Measurements from ENCODE around the gene LARGE2.
"Not testable (repeated sequence)": the region's sequence is repeated elsewhere in the genome, so short reads cannot be mapped to it uniquely, and the experiment has no call there.

The LARGE2 gene

DNA sequence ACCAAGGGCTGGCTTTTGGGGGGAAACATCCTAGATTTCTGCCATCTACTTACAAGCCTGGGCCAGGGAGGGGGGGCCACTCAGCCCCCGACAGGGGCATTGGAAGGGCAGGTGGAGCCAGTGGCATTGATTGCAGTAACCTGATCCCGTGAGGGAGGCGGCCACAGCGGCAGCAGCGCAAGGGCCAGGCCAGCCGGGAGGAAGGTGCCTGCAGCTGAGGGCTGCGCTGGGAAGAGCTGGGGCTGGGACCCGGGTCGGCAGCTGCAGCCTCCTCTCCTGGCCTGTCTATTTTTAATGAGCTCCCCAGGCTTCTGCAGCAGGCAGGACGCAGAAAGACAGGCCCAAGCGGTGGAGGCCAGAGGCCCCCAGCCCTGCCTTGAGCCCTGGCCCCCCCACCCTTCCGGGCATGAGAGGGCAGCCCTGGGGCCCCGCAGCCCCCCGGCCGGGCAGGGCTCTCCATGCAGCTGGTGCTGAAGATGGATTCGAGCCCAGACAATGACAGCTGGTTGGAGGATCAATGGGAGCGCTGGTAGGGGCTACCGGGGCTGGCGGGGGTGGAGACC lies 26.0 kb upstream of the LARGE2 start:
- DNase-seq = no peak

DNA sequence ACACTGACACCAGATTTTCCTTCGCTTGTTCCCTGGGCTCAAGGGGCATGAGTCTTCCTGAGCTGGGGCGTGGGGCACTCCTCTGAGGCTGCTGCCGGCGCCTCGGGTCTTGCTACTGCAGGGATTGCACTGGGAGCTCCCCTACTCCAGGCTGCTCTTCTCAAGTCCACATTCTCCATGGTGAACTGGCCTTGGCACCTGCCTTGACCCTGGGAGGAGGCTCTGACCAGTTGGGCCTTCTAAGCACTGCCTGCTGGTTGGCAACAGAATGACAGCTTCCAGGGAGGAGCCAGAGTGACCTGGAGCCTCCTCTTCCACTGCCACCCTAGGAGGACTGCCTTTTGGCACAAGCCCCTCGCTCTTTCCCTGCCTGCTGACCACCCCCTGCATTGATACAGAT lies 24.9 kb upstream of the LARGE2 start:
- DNase-seq = no peak

DNA sequence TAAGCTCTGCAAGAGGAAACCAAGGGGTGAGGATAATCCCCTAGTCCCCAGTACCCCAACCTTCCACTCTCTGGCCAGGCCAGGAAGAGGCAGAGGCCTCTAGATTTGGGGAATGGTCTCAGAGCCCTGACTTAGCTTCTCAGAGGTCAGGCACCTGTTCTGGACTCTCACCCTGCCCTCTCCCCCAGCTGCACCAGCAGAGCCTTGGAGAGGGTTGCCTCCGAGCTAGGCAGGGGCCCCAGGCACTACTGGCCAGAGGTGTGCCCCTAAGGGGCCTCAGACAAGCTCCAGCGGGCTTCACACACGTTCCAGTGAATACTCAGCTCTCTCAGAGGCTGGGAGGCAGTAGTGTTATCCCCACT lies 23.4 kb upstream of the LARGE2 start:
- DNase-seq = no peak

DNA sequence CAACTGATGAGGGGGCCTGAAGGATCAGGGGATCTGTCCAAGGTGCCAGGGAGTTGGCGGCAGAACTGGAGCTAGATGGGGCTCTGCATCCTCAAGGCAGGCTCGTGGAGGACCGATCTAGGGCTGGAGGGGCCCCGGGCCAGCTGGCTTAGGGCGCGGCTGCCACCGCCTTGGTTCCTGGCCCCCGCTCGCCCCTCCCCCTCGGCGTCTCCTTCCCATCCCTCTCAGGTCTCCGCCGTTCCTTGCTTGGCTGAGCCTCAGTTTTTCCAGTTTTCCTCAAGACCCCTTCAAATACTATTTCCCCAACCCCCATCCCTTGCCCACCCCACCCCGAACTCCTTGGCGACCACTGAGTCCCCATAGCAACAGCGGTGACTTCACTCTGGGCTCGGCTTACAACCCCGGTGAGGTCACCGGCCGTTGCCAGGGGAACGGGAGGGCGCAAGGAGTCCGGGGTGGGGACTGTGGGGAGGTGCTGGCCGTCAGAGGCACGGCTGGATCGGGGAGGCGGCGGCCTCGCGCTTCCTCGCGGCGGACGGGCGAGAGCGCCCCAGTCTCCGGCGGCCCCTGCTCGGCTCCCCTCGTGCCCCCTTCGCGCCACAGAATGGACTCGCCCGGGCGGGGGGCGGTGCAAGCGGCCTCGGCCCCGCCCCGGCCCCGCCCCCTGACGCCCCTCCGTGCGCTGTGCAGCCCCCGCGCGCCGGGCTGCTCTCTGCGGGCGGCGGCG lies 22.8 kb upstream of the LARGE2 start:
- peak; percentile 29 for DNase-seq

DNA sequence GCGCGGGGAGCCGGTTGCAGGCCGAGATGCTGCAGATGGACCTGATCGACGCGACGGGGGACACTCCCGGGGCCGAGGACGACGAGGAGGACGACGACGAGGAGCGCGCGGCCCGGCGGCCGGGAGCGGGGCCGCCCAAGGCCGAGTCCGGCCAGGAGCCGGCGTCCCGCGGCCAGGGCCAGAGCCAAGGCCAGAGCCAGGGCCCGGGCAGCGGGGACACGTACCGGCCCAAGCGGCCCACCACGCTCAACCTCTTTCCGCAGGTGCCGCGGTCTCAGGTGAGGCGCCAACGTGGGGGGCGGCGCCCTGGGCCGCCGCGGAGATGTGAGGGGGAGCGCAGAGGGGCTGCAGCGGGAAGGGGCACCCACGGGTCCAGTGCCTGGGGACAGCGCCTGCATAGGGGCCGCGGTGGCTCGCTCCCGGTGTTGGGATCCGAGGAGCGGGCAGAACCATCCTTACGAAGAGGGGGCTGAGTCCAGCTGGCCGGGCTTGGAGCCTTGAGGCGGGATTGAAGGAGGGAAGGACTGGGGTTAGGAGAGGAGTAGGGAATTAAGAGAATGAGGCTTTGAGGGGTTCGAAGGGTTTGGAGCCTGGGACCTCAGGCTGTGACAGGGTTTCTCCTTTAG lies 22.2 kb upstream of the LARGE2 start:
- not testable (repeated sequence) for DNase-seq

DNA sequence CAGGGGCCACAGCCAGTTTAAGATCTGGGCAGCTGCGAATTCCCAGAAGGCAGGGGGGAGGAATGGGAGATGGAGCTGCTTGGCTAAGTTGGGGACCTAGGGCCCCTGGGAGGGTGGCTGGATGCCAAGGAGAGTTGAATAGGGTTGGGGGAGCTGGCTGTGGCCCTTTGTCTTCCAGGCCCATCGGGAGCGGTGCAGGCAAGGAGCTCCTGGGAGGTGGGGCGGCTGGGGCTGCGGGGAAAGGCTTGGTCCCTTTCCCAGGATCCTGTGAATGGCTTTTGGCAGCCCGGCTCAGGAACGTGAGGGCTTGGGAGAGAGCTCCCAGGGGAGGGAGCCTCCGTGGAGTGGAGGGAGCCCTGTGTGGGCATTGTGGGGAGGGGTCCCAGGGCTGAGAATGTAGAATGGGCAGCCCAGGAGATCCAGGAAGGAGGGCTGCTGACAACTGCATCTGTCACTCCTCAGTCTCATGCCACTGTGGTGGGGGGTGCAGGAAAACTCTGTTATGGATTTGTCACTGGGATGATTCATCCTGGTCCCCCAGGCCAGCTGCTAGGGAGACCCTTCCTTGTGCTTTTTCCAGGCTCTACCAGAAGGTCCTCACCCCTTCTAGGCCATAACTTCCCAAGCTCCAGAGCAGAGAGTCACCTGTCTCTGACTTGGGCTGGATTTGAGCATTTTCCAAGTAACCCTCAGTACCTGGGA lies 21.4 kb upstream of the LARGE2 start:
- DNase-seq = no peak

DNA sequence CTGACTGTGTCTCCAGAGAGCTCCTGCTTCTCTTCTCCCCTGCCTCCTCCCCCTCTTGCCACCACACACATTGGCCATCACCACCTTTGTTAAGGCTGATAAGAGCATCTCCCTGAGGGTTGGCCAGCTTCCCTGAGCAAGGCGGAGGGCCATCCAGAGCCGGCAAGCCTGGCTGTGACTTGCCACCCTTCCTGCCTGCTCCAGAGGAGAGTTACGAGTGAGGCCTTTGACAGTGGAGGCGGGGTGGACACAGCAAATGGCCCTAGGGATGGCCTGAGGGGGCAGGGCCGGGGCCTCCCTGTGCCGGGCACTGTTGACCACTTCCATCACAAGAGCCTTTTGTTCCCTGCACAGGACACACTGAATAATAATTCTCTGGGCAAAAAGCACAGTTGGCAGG lies 20.8 kb upstream of the LARGE2 start:
- DNase-seq = no peak

DNA sequence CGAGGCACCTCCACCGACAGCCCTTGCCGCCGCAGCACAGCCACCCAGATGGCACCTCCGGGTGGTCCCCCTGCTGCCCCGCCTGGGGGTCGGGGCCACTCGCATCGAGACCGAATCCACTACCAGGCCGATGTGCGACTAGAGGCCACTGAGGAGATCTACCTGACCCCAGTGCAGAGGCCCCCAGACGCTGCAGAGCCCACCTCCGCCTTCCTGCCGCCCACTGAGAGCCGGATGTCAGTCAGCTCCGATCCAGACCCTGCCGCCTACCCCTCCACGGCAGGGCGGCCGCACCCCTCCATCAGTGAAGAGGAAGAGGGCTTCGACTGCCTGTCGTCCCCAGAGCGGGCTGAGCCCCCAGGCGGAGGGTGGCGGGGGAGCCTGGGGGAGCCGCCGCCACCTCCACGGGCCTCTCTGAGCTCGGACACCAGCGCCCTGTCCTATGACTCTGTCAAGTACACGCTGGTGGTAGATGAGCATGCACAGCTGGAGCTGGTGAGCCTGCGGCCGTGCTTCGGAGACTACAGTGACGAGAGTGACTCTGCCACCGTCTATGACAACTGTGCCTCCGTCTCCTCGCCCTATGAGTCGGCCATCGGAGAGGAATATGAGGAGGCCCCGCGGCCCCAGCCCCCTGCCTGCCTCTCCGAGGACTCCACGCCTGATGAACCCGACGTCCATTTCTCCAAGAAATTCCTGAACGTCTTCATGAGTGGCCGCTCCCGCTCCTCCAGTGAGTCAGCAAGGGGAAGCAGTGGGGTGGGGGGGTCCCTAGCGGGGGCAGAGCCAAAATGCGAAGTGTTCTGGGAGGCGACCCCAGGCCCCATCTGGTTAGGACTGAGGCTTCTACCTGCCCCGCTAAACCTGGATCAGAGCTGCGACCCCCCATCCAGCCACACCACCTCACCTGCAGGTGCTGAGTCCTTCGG lies 19.7 kb upstream of the LARGE2 start:
- no peak for DNase-seq

DNA sequence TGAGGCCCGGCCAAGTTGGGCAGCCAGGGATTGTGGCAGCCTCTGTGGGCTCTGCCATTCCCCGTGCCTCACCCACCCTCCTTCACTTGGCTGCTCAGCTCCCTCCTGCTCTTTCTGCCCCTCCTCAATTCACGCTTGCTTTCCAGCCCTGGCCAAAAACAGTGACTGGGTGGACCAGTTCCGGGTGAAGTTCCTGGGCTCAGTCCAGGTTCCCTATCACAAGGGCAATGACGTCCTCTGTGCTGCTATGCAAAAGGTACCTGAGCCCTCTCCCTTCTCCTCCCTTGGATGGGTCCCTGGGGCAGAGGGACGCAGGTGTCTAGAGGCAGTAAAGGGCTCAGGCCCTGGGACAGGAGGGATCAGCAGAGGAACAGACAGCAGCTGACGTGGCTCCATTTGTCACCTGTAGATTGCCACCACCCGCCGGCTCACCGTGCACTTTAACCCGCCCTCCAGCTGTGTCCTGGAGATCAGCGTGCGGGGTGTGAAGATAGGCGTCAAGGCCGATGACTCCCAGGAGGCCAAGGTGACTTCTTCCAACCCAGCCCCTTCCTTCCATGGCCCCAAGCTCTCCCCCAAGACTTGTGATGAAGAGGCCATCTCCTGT lies 18.0 kb upstream of the LARGE2 start:
- DNase-seq = no peak

DNA sequence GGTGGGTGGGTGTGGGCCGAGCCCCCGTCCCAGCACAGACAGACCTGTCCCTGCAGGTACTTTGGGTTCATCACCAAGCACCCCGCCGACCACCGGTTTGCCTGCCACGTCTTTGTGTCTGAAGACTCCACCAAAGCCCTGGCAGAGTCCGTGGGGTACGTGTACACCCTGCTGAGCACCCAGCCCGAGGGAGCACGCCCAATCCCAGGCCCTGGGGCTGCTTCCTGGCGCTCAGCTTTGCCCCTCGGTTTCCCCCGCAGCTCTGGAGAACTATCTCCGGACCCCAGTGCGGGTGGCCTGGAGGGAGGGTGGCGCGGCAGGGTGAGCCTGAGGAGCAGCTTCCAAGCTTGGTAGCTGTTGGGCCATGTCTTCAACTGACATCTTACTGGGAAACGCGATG lies 17.4 kb upstream of the LARGE2 start:
- DNase-seq = no peak

DNA sequence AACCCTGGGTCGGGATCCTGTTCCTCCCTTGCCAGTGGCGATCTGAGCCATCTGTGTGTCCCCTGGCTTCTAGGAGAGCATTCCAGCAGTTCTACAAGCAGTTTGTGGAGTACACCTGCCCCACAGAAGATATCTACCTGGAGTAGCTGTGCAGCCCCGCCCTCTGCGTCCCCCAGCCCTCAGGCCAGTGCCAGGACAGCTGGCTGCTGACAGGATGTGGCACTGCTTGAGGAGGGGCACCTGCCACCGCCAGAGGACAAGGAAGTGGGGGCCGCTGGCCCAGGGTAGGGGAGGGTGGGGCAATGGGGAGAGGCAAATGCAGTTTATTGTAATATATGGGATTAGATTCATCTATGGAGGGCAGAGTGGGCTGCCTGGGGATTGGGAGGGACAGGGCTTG lies 16.9 kb upstream of the LARGE2 start:
- DNase-seq = not testable (repeated sequence)

DNA sequence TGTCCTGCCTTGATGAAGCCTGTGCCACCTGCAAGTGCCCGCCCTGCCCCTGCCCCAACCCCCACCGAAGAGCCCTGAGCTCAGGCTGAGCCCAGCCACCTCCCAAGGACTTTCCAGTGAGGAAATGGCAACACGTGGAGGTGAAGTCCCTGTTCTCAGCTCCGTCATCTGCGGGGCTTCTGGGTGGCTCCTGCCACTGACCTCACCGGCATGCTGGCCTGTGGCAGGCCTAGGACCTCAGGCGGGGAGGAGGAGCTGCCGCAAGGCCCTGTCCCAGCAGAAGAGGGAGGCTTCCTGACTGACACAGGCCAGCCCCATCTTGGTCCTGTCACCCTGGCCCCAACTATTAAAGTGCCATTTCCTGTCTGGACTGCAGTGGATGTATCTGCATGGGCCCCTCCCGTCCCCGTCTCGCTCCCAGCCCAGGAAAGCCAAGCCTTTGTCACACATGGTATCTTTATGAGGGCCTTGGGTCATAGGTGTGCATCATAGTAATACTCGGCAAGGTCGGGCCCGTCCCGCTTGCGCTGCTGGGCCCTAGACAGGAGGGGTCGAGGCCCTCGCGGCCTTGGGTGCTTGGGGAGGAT lies 16.3 kb upstream of the LARGE2 start:
- no peak for DNase-seq

DNA sequence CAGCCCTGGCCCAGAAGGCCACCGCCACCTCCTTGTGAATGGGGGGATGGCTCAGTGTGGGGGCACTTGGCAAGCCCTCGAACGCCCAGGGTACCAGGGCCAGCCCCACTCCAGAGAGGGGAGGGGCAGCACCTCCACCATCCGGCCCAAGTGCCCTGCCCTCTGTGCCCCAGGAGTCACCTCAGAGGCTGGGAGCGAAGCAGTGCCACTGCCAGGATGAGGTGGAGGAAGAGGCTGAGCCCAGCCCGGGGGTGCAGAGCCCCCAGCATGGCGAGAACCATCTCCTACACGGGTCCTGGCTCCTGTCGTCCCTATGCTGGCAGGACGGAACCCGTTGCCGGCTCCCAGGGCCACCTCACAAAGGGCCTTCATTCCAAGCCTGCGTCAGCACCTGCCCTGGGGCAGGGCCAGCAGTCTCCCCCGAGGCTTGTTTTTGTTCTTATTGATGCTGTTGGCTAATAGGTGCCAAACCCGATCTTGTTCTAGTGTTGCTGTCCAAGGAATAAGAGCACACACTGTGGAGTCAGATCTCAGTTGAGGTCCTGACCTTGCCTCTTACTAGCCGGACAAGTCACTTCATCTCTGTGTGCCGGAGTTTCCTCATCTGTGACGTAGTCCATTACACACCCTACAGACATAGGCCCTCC lies 15.4 kb upstream of the LARGE2 start, which contains the start of gene FREY1:
Gene FREY1, minus strand, starts transcription at position 307 of the 647 bp plus-strand sequence. Its CDS starts 26 bp downstream, at position 281.
- no peak for DNase-seq

DNA sequence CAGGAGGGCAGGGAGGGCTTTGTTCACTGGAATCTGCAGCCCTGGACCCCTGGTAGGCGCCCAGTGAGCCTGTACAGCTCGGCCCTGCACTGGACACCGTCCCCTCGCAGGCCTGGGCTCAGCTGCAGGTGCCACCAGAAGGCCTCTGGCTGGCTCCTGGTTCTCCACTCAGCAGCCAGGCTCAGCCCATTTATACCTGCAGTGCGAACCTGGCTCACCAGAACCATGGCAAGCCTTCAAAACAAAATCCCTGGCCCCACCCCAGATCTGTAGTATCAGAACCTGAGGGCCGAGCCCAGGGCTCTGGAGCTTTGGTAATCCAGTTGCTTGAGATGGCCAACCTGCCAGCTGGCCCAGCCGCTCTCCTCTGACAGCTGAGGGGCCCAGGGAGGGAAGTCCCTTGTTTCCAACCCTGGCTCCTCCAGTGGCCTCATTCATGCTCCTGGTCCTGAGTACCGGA lies 14.5 kb upstream of the LARGE2 start:
- no peak for DNase-seq

DNA sequence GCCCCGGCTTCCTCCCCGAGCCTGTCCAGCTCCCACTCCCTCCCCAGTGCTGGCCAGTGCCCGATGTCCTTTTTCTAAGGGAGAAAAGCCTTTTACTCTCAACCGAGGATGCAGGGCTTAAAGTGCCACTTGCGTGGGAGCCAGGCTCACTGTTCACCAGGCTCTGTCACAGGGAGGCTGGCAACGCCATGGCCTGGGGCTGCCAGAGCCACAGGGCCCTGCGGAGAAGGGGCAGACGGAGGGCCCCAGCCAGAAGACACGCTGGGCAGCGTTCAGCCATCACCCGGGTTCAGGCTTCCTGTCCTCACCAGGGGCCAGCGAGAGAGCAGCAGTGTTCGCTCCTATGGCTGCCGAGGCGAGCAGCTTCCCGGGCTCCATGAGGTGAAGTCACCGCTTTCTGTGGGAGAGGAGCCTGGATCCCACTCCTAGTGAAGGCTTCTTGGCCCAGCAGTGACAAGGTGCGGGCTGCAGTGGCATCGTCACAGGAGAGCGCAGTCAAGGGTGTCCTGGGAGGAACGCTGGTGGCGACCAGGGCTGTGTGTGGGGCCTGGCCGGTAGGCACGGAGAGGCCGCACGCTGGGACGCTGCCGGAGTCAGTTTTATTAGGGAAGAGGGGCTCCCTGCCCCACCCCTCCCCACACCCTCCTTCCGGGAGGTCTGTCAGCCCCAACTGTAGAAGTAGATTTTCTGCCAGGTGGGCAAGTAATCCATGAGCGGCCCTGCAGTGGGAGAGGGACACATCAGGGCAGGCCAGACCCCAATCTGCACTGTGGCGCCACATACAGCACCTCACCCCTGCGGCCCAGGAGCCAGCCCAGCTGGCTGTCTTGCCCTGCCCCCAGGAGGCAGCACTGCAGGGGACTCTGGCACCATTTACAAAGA lies 12.6 kb upstream of the LARGE2 start:
- no peak for DNase-seq

DNA sequence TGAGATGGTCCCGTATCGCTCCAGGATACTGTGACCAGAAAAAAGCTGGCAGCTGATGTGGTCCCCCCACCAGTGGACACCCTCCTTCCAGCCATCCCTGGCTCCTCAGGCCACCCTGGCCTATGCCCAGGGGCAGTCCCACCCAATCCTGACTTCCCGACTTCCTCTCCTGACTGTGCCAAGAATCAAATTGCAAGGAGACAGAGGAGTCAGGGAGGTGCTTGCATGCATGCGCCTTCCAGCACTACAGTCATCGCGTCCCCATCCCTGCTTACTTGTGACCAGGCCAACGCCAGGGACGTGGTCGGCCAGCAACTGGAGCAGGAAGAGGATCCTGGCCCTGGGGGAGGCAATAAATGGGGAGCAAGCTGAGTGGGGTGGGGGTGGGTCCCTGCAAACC lies 11.8 kb upstream of the LARGE2 start:
- DNase-seq = no peak

DNA sequence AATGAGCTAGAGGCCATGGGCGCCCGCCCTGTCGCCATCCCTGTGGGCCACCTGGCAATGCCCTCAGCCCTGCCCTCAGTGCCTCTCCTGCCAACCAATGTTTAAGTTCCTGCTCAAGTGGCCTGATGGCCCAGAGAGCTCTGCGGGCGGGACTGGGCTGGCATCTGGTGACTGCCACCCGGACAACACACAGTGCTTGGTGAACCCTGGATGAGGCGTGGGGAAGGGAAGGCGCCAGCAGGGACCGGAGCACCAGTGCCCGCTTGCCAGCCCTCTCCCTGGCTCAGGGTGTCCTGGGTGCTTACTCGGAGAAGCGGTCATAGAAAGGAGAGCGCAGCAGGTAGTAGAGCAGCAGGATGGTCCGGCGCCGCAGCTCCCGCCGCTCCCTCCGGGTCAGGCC lies 8.9 kb upstream of the LARGE2 start:
- no peak for DNase-seq

DNA sequence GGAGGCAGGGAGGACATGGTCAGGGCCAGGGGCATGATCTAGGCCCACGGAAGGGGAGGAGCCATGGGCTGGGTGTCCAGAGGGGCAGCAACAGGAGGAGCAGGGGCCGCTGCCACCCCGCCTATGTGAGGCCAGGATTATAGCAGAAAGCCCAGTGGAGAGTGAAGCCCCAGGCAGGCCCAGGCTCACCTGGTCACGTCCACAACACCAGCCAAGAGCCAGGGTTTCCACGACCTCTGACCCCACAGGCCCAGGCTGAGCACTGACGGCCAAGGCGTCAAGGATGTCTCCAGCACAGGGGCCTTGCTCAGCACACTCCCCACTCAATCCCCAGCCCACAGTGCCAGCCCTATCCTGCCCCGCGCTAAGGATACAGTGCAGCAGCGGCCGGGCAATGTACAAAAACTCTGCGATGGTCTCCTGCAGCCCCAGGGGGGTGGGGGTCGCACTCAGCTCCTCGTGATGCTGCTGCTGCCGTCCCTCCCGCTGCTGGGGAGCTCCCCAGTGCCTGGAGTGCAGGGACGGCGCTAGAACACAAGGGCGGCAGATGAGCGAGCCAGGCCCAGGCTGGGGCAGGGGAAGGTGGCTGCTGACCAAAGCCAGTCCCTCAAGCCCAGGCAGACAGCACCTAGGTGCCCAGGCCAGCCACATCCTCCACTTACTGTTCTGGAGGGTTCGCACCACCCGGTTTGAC lies 8.4 kb upstream of the LARGE2 start:
- DNase-seq = no peak

DNA sequence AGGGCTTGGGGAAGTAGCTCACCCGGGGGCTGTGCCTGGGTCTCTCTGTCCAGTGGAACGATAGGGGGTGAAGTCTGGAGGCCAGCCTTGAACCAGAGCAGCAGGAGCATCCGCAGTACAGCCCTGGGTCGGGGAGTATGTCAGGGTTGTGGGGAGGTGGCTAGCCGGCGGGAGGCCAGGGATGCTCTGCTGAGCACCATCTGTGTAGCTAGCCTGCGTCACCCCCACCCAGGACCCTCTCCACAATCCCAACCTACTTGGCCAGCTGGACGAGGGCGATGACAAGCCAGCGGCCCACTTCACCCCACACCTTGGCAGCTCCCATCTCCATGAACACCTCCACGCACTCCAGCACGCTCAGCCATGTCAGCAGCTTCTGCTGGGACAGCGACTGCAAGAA lies 7.0 kb upstream of the LARGE2 start:
- DNase-seq = no peak

DNA sequence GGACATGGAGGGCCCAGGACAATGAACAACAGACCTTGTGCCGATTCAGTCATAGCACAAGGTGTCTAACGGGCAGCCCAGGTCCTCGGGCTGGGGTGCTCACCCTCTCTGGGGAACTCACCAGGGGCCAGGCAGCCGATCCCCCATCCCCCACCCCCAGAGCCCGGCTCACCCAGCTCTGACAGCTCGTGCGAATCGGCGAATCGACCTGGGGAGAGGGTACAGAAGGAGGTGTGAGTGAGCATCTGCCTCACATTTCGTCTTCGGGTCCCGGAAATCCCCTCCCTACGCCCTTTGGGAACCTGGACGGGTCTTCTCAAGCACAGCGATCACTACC lies 5.2 kb upstream of the LARGE2 start:
- DNase-seq = no peak

Data from activated CD4-positive, alpha-beta T cell treated with anti-CD3 and anti-CD28 coated beads for 1 hour (primary cell).